SK-N-SH treated with all-trans-retinoic acid at 6 μM for 48 hours (cell line): Measurements from ENCODE around the gene CNTNAP2.

ENCODE experiments used
- ARNTL ChIP-seq: fragments of 450-650 bp; formaldehyde crosslinking; IDR thresholded peaks from 2 replicates; pipeline ENCODE4 v1.5.0; 2020; ENCODE audit warnings: low read depth, mild to moderate bottlenecking, moderate library complexity, borderline replicate concordance
- CSDC2 ChIP-seq: fragments of 250-450 bp; sonication (Bioruptor Pico); IDR thresholded peaks from 2 replicates; pipeline ENCODE4 v1.5.0; 2020; ENCODE audit warnings: mild to moderate bottlenecking, moderate library complexity
- ESRRG ChIP-seq: fragments of 250-450 bp; sonication (Bioruptor Pico); IDR thresholded peaks from 2 replicates; pipeline ENCODE4 v1.6.1; 2021; ENCODE audit warnings: mild to moderate bottlenecking
- GLIS3 ChIP-seq: fragments of 250-450 bp; sonication (Bioruptor Pico); IDR thresholded peaks from 2 replicates; pipeline ENCODE4 v1.5.0; 2020; ENCODE audit warnings: mild to moderate bottlenecking, moderate library complexity
- PPARA ChIP-seq: fragments of 250-450 bp; sonication (Bioruptor Pico); IDR thresholded peaks from 2 replicates; pipeline ENCODE4 v1.5.0; 2020; ENCODE audit warnings: mild to moderate bottlenecking, borderline replicate concordance
- RARB ChIP-seq: fragments of 250-450 bp; sonication (Bioruptor Pico); IDR thresholded peaks from 2 replicates; pipeline ENCODE4 v1.8.0; 2021; ENCODE audit warnings: mild to moderate bottlenecking, moderate library complexity
- TCF4 ChIP-seq: fragments of 250-450 bp; sonication (Bioruptor Pico); IDR thresholded peaks from 2 replicates; pipeline ENCODE4 v1.8.0; 2021; ENCODE audit warnings: mild to moderate bottlenecking, moderate library complexity, borderline replicate concordance
- ZC3H10 ChIP-seq: fragments of 250-450 bp; sonication (Bioruptor Pico); IDR thresholded peaks from 2 replicates; pipeline ENCODE4 v1.5.1; 2021; ENCODE audit warnings: mild to moderate bottlenecking, moderate library complexity
- ZFP3 ChIP-seq: fragments of 250-450 bp; sonication (Bioruptor Pico); IDR thresholded peaks from 2 replicates; pipeline ENCODE4 v1.5.0; 2020; ENCODE audit warnings: mild to moderate bottlenecking, moderate library complexity
- ZNF70 ChIP-seq: fragments of 450-650 bp; formaldehyde crosslinking; IDR thresholded peaks from 2 replicates; pipeline ENCODE4 v1.5.0; 2020; ENCODE audit warnings: mild to moderate bottlenecking, moderate library complexity
- ZNF8 ChIP-seq: fragments of 450-650 bp; formaldehyde crosslinking; IDR thresholded peaks from 2 replicates; pipeline ENCODE4 v1.5.0; 2020; ENCODE audit warnings: mild to moderate bottlenecking, moderate library complexity
- TF ChIP-seq, protein P1 (sequence below): fragments of 250-450 bp; sonication (Bioruptor Pico); IDR thresholded peaks from 2 replicates; pipeline ENCODE4 v1.8.0; 2021; ENCODE audit warnings: low read depth, mild to moderate bottlenecking, moderate library complexity, borderline replicate concordance
- TF ChIP-seq, protein P2 (sequence below): fragments of 250-450 bp; sonication (Bioruptor Pico); IDR thresholded peaks from 2 replicates; pipeline ENCODE4 v1.8.0; 2020; ENCODE audit warnings: mild to moderate bottlenecking, moderate library complexity, borderline replicate concordance
- TF ChIP-seq, protein P3 (sequence below): fragments of 250-450 bp; sonication (Bioruptor Pico); IDR thresholded peaks from 2 replicates; pipeline ENCODE4 v1.5.1; 2020; ENCODE audit warnings: low read depth, mild to moderate bottlenecking, moderate library complexity

DNA sequence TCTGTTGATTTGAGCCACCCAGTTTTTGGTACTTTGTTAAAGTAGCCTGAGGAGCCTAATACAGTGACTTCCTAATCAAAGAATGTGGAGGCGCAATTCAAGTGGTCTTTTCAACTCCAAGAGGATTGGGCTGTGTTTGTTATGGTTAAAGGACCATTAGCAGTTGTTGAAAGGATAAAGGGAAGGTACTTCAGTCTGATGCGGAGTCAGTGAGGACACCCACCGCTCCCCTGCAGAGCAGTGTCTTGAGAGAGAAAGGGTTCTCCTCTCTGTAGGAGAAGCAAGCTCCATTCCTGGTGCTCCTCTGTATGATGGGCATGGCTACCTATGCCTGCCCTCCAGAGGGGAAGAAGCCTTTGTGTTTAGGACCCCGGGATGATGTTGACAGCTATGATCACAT lies 1883.4 kb downstream of the CNTNAP2 start:
- TF ChIP-seq ZFP3 (no peak), ZNF8 (CRISPR knock-in tag) (no peak), GLIS3 (CRISPR knock-in tag) (no peak), ARNTL (no peak), RARB (CRISPR knock-in tag) (no peak), PPARA (CRISPR knock-in tag) (no peak), CSDC2 (CRISPR knock-in tag) (no peak), ZC3H10 (CRISPR knock-in tag) (no peak), ESRRG (CRISPR knock-in tag) (no peak), TCF4 (no peak), ZNF70 (no peak)
- TF ChIP-seq, protein P1, sequence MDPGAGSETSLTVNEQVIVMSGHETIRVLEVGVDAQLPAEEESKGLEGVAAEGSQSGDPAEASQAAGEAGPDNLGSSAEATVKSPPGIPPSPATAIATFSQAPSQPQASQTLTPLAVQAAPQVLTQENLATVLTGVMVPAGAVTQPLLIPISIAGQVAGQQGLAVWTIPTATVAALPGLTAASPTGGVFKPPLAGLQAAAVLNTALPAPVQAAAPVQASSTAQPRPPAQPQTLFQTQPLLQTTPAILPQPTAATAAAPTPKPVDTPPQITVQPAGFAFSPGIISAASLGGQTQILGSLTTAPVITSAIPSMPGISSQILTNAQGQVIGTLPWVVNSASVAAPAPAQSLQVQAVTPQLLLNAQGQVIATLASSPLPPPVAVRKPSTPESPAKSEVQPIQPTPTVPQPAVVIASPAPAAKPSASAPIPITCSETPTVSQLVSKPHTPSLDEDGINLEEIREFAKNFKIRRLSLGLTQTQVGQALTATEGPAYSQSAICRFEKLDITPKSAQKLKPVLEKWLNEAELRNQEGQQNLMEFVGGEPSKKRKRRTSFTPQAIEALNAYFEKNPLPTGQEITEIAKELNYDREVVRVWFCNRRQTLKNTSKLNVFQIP (CRISPR knock-in tag) = no peak
- TF ChIP-seq, protein P2, sequence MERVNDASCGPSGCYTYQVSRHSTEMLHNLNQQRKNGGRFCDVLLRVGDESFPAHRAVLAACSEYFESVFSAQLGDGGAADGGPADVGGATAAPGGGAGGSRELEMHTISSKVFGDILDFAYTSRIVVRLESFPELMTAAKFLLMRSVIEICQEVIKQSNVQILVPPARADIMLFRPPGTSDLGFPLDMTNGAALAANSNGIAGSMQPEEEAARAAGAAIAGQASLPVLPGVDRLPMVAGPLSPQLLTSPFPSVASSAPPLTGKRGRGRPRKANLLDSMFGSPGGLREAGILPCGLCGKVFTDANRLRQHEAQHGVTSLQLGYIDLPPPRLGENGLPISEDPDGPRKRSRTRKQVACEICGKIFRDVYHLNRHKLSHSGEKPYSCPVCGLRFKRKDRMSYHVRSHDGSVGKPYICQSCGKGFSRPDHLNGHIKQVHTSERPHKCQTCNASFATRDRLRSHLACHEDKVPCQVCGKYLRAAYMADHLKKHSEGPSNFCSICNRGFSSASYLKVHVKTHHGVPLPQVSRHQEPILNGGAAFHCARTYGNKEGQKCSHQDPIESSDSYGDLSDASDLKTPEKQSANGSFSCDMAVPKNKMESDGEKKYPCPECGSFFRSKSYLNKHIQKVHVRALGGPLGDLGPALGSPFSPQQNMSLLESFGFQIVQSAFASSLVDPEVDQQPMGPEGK (CRISPR knock-in tag) = no peak
- TF ChIP-seq, protein P3, sequence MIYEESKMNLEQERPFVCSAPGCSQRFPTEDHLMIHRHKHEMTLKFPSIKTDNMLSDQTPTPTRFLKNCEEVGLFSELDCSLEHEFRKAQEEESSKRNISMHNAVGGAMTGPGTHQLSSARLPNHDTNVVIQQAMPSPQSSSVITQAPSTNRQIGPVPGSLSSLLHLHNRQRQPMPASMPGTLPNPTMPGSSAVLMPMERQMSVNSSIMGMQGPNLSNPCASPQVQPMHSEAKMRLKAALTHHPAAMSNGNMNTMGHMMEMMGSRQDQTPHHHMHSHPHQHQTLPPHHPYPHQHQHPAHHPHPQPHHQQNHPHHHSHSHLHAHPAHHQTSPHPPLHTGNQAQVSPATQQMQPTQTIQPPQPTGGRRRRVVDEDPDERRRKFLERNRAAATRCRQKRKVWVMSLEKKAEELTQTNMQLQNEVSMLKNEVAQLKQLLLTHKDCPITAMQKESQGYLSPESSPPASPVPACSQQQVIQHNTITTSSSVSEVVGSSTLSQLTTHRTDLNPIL = no peak
